GM20000 (cell line): ENCODE measurements around the gene SEBOX.

Experiments used
- DNase-seq: peaks from one replicate; pipeline ENCODE4 v3.0.0; 2012; ENCODE audit warnings: low spot score
- TF ChIP-seq, protein P1 (sequence below): IDR thresholded peaks from 2 replicates; pipeline ENCODE4 v1.5.1; 2012; ENCODE audit warnings: mild to moderate bottlenecking, control low read depth; ENCODE audit errors: extremely low read depth, missing control alignments

Gene SEBOX

DNA sequence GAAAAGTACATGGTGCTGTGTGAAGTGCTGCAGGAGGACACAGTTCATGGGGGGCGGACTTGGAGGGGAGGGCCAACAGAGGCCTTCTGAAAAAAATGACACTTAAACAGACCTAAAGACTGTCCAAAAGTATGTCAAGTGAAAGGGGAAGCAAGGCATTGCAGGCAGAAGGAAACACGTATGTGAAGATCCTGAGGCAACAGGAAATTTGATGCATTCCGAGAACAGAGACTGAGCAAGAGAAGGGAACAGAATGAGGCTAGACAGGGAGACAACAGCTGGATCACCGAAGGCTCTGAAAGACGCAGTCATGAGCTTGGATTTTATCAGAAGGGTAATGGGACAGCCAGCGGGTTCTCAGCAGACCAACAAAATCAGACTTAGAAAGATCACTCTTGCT lies 30.8 kb downstream of the SEBOX start:
- no peak for DNase-seq
- TF ChIP-seq, protein P1, sequence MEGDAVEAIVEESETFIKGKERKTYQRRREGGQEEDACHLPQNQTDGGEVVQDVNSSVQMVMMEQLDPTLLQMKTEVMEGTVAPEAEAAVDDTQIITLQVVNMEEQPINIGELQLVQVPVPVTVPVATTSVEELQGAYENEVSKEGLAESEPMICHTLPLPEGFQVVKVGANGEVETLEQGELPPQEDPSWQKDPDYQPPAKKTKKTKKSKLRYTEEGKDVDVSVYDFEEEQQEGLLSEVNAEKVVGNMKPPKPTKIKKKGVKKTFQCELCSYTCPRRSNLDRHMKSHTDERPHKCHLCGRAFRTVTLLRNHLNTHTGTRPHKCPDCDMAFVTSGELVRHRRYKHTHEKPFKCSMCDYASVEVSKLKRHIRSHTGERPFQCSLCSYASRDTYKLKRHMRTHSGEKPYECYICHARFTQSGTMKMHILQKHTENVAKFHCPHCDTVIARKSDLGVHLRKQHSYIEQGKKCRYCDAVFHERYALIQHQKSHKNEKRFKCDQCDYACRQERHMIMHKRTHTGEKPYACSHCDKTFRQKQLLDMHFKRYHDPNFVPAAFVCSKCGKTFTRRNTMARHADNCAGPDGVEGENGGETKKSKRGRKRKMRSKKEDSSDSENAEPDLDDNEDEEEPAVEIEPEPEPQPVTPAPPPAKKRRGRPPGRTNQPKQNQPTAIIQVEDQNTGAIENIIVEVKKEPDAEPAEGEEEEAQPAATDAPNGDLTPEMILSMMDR, result no peak

DNA sequence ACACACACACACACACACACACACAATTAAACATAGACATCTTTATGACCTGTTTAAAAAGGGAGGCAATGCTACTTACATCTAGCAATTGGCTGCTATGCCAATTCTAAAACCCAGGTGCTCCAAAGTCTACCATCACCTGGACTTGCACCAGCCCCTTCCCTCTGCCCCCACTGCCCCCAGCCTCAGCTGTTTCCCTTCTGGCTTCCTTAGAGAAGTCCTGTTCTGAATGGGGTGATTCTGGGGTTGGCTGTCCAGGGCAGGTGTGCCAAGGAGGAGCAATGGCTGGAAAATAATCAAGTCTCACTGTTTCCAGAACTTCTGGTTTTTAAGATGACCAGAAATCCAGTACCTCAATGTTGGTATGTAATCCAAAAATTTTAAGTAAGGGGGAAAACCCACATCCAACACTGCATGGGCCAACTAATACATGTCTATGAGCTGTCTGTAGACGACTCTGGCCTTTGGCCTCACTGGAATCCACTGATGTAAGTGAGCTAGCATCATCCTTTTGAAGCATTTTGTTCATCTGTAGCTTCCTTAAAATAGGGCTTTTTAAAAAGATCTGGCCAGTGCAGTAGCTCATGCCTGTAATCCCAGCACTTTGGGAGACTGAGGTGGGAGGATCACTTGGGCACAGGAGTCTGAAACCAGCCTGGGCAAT lies 31.8 kb downstream of the SEBOX start:
- TF ChIP-seq, protein P1, result no peak
- DNase-seq, result no peak

DNA sequence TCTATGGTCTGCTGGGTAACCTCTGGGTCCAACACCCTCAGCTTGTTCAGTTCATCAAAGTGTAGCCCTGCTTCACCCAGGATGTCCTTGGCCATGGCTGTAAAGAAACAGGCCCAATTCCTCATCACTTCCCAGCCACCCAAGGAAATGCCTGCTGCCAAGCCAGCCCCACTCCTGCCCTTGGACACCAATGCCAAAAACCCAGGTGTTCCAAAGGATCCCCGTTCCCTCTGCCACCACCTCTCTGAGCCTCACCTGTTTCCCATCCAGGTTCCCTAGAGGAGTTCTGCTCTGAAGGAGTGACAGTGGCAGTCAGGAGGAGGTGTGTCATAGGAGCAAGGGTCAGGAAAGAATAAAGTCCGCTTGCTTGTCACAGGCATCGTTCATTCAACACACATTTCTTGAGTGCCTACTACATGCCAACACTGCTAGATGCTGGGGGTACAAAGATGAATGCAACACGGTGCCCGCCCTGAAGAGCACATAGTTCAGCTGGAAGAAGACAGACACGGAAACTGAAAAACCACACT lies 33.0 kb downstream of the SEBOX start:
- TF ChIP-seq, protein P1, result no peak
- no peak for DNase-seq

DNA sequence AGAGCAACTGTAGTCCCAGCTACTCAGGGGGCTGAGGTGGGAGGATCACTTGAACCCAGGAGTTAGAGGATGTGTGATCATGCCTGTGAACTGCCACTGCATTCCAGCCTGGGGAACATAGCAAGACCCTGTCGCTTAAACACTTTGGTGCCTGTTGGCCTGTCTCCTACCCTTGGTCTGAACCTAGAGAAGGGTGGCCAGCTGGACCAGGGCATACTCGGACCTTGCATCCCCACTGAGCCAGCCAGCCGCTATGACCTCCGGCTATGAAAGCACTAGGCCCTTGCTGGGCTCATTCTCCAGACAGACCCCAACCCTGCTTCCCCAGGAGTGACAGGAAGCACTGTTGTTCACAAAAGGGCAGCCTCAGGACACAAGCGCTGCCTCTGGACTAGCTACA lies 34.3 kb downstream of the SEBOX start:
- TF ChIP-seq, protein P1, result no peak
- no peak for DNase-seq

DNA sequence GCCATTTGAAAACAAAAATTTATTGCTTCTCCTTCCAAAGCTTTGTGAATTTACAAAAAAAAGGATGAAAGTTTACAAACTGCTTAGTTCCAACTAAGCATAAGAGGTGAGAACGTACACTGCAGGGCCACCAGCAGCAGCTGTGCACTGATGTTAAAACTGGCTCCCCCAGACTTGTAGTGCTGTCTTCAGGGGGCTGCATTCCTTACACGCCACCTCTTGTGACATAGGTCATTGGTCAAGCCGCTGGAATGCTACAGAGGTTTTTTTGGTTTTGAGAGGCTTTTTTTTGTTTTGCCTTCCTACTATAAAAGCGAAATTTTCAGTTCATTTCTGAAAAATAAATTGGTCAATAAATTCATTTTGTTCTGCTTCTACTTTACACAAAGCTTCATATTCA lies 36.7 kb downstream of the SEBOX start:
- no peak for DNase-seq
- TF ChIP-seq, protein P1, result no peak

DNA sequence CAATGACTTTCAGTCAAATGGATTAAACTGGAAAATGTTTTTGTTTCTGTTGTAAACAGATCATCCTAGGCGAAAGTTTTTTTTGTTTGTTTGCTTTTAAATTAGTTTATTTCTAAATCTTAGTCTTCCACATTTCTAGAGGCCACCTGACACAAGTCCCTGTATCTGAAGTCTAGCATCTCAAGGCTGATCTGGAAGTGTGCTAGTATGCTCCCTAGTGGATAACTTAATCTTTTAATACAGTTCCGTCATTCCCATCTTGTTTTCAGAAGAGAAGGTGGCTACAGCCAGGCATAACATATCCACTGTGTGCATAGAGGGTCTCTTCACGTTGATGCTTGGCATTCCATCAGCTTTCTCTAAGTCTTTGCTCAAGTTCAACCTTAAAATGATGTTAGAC lies 37.3 kb downstream of the SEBOX start:
- TF ChIP-seq, protein P1, result no peak
- no peak for DNase-seq

DNA sequence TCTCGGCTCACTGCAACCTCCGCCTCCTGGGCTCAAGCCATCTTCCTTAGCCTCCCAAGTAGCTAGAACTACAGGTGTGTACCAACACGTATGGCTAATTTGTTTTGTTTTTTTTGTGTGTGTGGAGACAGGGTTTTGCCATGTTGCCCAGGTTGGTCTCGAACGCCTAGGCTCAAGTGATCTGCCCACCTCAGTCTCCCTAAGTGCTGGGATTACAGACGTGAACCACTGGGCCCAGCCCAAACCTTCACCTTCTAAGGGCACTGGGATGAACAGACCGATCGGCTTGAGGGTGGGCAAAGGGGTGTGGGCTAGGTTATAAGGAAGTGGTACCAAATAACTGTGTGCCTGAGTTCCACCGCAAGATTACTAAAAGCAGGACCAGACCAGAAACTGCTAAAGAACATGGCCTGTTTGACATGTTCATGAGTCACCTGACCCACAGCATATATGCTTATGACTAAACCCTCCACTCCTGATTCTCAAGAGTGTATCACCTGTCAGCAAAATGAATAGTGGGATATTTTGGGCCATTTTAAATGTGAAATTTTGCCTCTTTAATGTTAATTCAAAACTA lies 37.9 kb downstream of the SEBOX start:
- TF ChIP-seq, protein P1, result no peak
- peak; percentile 38 for DNase-seq
